HG02938 (cell line): ENCODE measurements around the gene LDLRAD4.
"Not testable (repeated sequence)": the region's sequence is repeated elsewhere in the genome, so short reads cannot be mapped to it uniquely, and the experiment has no call there.

Experiments
- ATAC-seq: cut with Tn5 transposase; IDR thresholded peaks from one replicate; pipeline ENCODE4 v1.9.1; 2021; ENCODE audit warnings: mild to moderate bottlenecking, moderate library complexity; ENCODE audit not compliant: unreplicated experiment

Gene LDLRAD4

GRCh38 chr18:13324880-13325279 is 106.3 kb downstream of the LDLRAD4 start:
- ATAC-seq: no peak

- no peak for ATAC-seq
These were observed 109.7 kb downstream of the LDLRAD4 start for GRCh38 chr18:13328213-13328612.

- no peak for ATAC-seq
These were observed 112.4 kb downstream of the LDLRAD4 start for GRCh38 chr18:13330996-13331395.

- no peak for ATAC-seq
These were observed 113.3 kb downstream of the LDLRAD4 start for GRCh38 chr18:13331846-13332245.

- no peak for ATAC-seq
These were observed 114.3 kb downstream of the LDLRAD4 start for GRCh38 chr18:13332874-13333273.

GRCh38 chr18:13335903-13336302 is 117.3 kb downstream of the LDLRAD4 start:
- no peak for ATAC-seq

- no peak for ATAC-seq
These were observed 118.3 kb downstream of the LDLRAD4 start for GRCh38 chr18:13336841-13337240.

GRCh38 chr18:13337369-13337768 is 118.8 kb downstream of the LDLRAD4 start:
- ATAC-seq: no peak

- no peak for ATAC-seq
These were observed 119.8 kb downstream of the LDLRAD4 start for GRCh38 chr18:13338318-13338717.

- no peak for ATAC-seq
These were observed 121.1 kb downstream of the LDLRAD4 start for GRCh38 chr18:13339653-13340052.

GRCh38 chr18:13346449-13346848 is 127.9 kb downstream of the LDLRAD4 start:
- not testable (repeated sequence) for ATAC-seq

- no peak for ATAC-seq
These were observed 134.7 kb downstream of the LDLRAD4 start for GRCh38 chr18:13353084-13353823.

- no peak for ATAC-seq
These were observed 135.8 kb downstream of the LDLRAD4 start for GRCh38 chr18:13354402-13354801.

GRCh38 chr18:13356032-13356431 is 137.5 kb downstream of the LDLRAD4 start:
- ATAC-seq: no peak

- ATAC-seq: no peak
These were observed 138.7 kb downstream of the LDLRAD4 start for GRCh38 chr18:13357289-13357688.

- ATAC-seq: no peak
These were observed 140.7 kb downstream of the LDLRAD4 start for GRCh38 chr18:13359210-13359609.

GRCh38 chr18:13361431-13361830 is 142.9 kb downstream of the LDLRAD4 start:
- no peak for ATAC-seq

- ATAC-seq: no peak
These were observed 143.5 kb downstream of the LDLRAD4 start for GRCh38 chr18:13362051-13362450.

- no peak for ATAC-seq
These were observed 144.0 kb downstream of the LDLRAD4 start for GRCh38 chr18:13362607-13363006.

- no peak for ATAC-seq
These were observed 144.8 kb downstream of the LDLRAD4 start for GRCh38 chr18:13363359-13363758.

- no peak for ATAC-seq
These were observed 146.2 kb downstream of the LDLRAD4 start for GRCh38 chr18:13364721-13365205.

- no peak for ATAC-seq
These were observed 147.6 kb downstream of the LDLRAD4 start for GRCh38 chr18:13366131-13366530.

GRCh38 chr18:13366541-13366940 is 148.0 kb downstream of the LDLRAD4 start:
- no peak for ATAC-seq
